Upper lobe of right lung (tissue), 1 donor: ENCODE data around the gene LAMC3. TPM values are rescaled to one million over a fixed set of nuclear protein-coding genes. Genes with fewer than 3 reads are reported as not detected.

Experiments used
- ATAC-seq: fragments of 200-7000 bp; cut with Tn5 transposase; one replicate; pipeline ENCODE4 v1.9.1; 2020; ENCODE audit warnings: mild to moderate bottlenecking, moderate library complexity
- DNase-seq: peaks from one replicate; pipeline ENCODE4 v3.0.0-alpha.2; 2020
- H3K27ac ChIP-seq: fragments of 200-600 bp; one replicate; pipeline ENCODE4 v1.8.0; 2022
- H3K27me3 ChIP-seq: fragments of 200-600 bp; one replicate; pipeline ENCODE4 v1.8.0; 2022; ENCODE audit warnings: mild to moderate bottlenecking
- H3K36me3 ChIP-seq: fragments of 200-600 bp; one replicate; pipeline ENCODE4 v1.8.0; 2022
- H3K4me1 ChIP-seq: fragments of 200-600 bp; one replicate; pipeline ENCODE4 v1.8.0; 2022
- H3K4me3 ChIP-seq: fragments of 200-600 bp; one replicate; pipeline ENCODE4 v1.8.0; 2022; ENCODE audit warnings: mild to moderate bottlenecking
- H3K9me3 ChIP-seq: fragments of 200-600 bp; one replicate; pipeline ENCODE4 v1.8.0; 2022
- intact Hi-C: fragments of 100-400 bp; cut with DNase I; formaldehyde crosslinking; loops from one replicate; pipeline ENCODE4 v1.11.0; 2022
- total RNA-seq: library from RNA; stranded (reverse); fragmentation: NEBNext Ultra II Directional; extraction: Animal tissue kit (Norgen Biotek cat#: 25700); gene quantifications from one replicate; pipeline ENCODE4 v1.2.1, GENCODE V29; 2021
- TF ChIP-seq, protein P1 (sequence below): fragments of 200-600 bp; IDR thresholded peaks from one replicate; pipeline ENCODE4 v1.8.0; 2022; ENCODE audit warnings: antibody characterized with exemption
- donor health status: DM: no; HTN: yes; CAD: no; lungs with severe emphysema.

The LAMC3 gene
- total RNA-seq, 1 donor from 2014 or later = 28.5 TPM

- H3K9me3 ChIP-seq = no peaks in the 10 kb centered on the region
- DNase-seq (no peak), ATAC-seq (no peak)
- intact Hi-C loops = no loop called here
- no peaks in the 10 kb centered on the region for H3K36me3 ChIP-seq
- no peak overlapping the region for H3K27ac ChIP-seq
- no peak overlapping the region for H3K4me3 ChIP-seq
- peaks cover 3% of the 10 kb centered on the region for H3K4me1 ChIP-seq
- H3K27me3 ChIP-seq = peaks cover 41% of the 10 kb centered on the region
- TF ChIP-seq, protein P1, sequence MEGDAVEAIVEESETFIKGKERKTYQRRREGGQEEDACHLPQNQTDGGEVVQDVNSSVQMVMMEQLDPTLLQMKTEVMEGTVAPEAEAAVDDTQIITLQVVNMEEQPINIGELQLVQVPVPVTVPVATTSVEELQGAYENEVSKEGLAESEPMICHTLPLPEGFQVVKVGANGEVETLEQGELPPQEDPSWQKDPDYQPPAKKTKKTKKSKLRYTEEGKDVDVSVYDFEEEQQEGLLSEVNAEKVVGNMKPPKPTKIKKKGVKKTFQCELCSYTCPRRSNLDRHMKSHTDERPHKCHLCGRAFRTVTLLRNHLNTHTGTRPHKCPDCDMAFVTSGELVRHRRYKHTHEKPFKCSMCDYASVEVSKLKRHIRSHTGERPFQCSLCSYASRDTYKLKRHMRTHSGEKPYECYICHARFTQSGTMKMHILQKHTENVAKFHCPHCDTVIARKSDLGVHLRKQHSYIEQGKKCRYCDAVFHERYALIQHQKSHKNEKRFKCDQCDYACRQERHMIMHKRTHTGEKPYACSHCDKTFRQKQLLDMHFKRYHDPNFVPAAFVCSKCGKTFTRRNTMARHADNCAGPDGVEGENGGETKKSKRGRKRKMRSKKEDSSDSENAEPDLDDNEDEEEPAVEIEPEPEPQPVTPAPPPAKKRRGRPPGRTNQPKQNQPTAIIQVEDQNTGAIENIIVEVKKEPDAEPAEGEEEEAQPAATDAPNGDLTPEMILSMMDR = no peak
Observed at GRCh38 chr9:131011274-131012022, 2.5 kb downstream of the LAMC3 start.

GRCh38 chr9:131012023-131012334 is 3.0 kb downstream of the LAMC3 start:
- H3K27me3 ChIP-seq = peaks cover 42% of the 10 kb centered on the region
- no peaks in the 10 kb centered on the region for H3K9me3 ChIP-seq
- no peak for ATAC-seq
- intact Hi-C loops = no loop called here
- DNase-seq = no peak
- H3K36me3 ChIP-seq = no peaks in the 10 kb centered on the region
- TF ChIP-seq, protein P1 = no peak
- H3K4me1 ChIP-seq = peaks cover 3% of the 10 kb centered on the region
- no peak overlapping the region for H3K4me3 ChIP-seq
- no peak overlapping the region for H3K27ac ChIP-seq

- Histone ChIP-seq H3K36me3 (no peaks in the 10 kb centered on the region), H3K27ac (no peak overlapping the region), H3K27me3 (peaks cover 38% of the 10 kb centered on the region), H3K9me3 (no peaks in the 10 kb centered on the region), H3K4me1 (peaks cover 3% of the 10 kb centered on the region), H3K4me3 (no peak overlapping the region)
- intact Hi-C loops = no loop called here
- TF ChIP-seq, protein P1 = no peak
- DNase-seq (no peak), ATAC-seq (no peak)
Observed at GRCh38 chr9:131012396-131012917, 3.5 kb downstream of the LAMC3 start.

DNA sequence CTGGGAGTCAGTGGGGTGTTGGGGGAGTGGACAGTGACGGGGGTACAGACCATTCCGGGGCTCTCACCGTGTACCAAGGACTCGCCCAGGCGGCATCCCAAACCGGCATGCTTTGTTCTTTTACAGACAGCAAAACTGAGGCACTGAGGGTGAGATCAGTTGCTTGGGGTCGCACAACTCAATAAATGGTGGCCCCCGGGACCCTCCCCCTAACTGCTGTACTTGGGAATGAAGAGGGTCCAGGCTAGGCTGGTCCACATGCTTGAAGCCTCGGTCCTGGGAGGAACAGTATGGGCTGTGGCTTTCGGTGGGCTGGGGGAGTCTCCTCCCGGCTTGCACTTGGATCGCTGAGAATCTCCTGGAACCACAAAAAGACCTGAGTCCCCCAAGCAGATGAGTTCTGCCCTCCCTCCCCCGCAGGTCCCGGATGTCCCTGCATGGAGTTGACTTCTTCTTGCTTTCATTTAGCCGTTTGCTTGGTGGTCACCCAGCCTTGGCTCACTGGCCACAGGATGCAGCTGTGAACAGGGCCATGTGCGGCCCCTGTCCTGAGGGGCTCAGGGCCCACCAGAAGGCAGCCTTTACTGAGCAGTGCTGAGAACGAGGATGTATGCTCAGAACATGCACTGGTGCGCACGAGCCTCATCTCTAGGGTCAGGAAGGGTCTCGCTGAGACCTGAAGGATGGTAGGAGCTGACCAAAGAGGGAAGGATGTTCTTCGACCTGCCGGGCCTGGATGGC is 4.2 kb downstream of the LAMC3 start:
- DNase-seq (no peak), ATAC-seq (no peak)
- peaks cover 3% of the 10 kb centered on the region for H3K4me1 ChIP-seq
- no peak overlapping the region for H3K4me3 ChIP-seq
- H3K9me3 ChIP-seq = no peaks in the 10 kb centered on the region
- H3K27ac ChIP-seq = no peak overlapping the region
- TF ChIP-seq, protein P1 = no peak
- H3K36me3 ChIP-seq = no peaks in the 10 kb centered on the region
- intact Hi-C loops = no loop called here
- H3K27me3 ChIP-seq = peaks cover 31% of the 10 kb centered on the region

DNA sequence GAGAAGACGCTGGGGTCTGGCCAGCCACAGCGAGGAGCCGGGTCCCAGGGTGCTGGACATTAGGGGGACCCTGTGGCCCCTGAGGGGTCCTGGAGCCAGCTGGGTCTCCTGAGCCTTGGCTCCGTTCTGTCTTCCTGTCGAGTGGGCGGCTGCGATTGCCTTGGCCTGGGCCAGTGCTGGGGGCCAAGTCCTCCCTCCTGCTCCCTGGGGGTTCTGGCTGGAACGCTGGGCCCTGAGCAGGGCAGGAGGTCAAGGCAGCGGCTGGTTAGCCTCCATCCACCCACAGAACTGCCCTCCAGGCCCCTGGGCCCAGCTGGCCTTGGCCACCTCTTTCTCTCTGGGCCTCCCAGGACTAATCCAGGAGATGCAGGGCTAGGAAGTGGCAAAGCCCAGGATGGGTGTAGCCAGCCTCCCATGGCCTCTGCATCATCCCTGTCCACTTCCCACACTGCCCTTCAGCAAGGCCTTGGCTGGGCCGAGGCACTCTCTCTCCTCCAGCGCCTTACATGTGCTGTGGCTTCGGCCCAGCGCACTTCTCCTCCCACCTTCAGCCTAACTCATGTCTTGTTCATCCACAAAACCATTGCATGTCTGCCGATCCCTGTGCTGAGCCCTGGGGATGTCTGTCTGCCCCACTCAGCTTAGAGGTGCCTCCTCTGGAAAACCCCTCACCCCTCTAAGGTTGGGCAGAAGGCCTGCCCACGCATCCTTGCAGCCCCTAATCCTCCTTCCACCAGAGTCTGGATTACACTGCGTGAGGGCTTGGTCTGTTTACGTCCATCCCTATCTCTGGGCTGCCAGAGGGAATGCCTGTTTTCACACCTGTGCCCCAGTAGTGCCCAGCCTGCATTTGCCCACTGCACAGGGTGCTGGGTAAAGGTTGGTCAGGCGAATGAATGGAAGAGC is 5.0 kb downstream of the LAMC3 start:
- DNase-seq = no peak
- no peak overlapping the region for H3K27ac ChIP-seq
- H3K36me3 ChIP-seq = no peaks in the 10 kb centered on the region

More for the DNA sequence above, 5.0 kb downstream of the LAMC3 start:
- peaks cover 32% of the 10 kb centered on the region for H3K27me3 ChIP-seq
- no peaks in the 10 kb centered on the region for H3K4me1 ChIP-seq
- H3K4me3 ChIP-seq = no peak overlapping the region
- intact Hi-C loops = no loop called here
- ATAC-seq = peak; percentile 7
- H3K9me3 ChIP-seq = no peaks in the 10 kb centered on the region
- TF ChIP-seq, protein P1 = no peak
